HL-60 (cell line): ENCODE data around the gene NHP2.

Source experiments
- DNase-seq, 2 experiments: peaks; one replicate each; pipeline ENCODE4 v3.0.0-alpha.2; 2010 to 2020; ENCODE audit warnings: low read depth in 1 of 2, low spot score in 1 of 2
- H3K27ac ChIP-seq: fragments of 250-450 bp; sonication (Bioruptor Pico); replicated peaks from 2 replicates; pipeline ENCODE4 v1.5.1; 2020; ENCODE audit warnings: mild to moderate bottlenecking, moderate library complexity
- H3K27me3 ChIP-seq: fragments of 250-450 bp; sonication (Bioruptor Pico); 2 replicates; pipeline ENCODE4 v1.5.1; 2021; ENCODE audit warnings: mild to moderate bottlenecking, moderate library complexity; ENCODE audit not compliant: insufficient read depth, poor library complexity, severe bottlenecking
- H3K4me3 ChIP-seq: replicated peaks from 2 replicates; pipeline ENCODE4 v1.5.1; 2011; ENCODE audit warnings: mild to moderate bottlenecking, control low read depth, low read length; ENCODE audit not compliant: insufficient read depth
- CTCF ChIP-seq: IDR thresholded peaks from one replicate; pipeline ENCODE4 v1.5.1; 2011; ENCODE audit warnings: low read length, control low read depth, inconsistent platforms; ENCODE audit not compliant: insufficient read depth
- GABPA ChIP-seq: IDR thresholded peaks from 2 replicates; pipeline ENCODE4 v1.6.1; 2012; ENCODE audit warnings: low read depth
- POLR2AphosphoS5 ChIP-seq: IDR thresholded peaks from 2 replicates; pipeline ENCODE4 v1.6.1; 2012; ENCODE audit warnings: low read depth
- REST ChIP-seq: IDR thresholded peaks from 2 replicates; pipeline ENCODE4 v1.6.1; 2012; ENCODE audit warnings: low read depth; ENCODE audit not compliant: insufficient replicate concordance
- SPI1 ChIP-seq: IDR thresholded peaks from 2 replicates; pipeline ENCODE4 v1.6.1; 2012; ENCODE audit warnings: low read depth, mild to moderate bottlenecking, borderline replicate concordance

The NHP2 gene

GRCh38 chr5:178176791-178177190 lies 23.1 kb upstream of the NHP2 start:
- TF ChIP-seq REST = no peak
- TF ChIP-seq POLR2AphosphoS5 = no peak
- TF ChIP-seq CTCF = no peak
- TF ChIP-seq GABPA = no peak
- TF ChIP-seq SPI1 = no peak
- DNase-seq = no peak
- Histone ChIP-seq H3K4me3 (no peak overlapping the region), H3K27me3 (no peaks in the 10 kb centered on the region), H3K27ac (no peak overlapping the region)

- Histone ChIP-seq H3K27ac (no peak overlapping the region), H3K4me3 (no peak overlapping the region), H3K27me3 (no peaks in the 10 kb centered on the region)
- TF ChIP-seq REST = no peak
- TF ChIP-seq SPI1 = no peak
- no peak for TF ChIP-seq CTCF
- no peak for TF ChIP-seq POLR2AphosphoS5
- TF ChIP-seq GABPA = no peak
- DNase-seq = no peak
Measured at GRCh38 chr5:178174456-178174855, 20.8 kb upstream of the NHP2 start.

- TF ChIP-seq CTCF = no peak
- Histone ChIP-seq H3K27me3 (no peaks in the 10 kb centered on the region), H3K27ac (no peak overlapping the region), H3K4me3 (no peak overlapping the region)
- no peak for DNase-seq
Measured at GRCh38 chr5:178170455-178170854, 16.8 kb upstream of the NHP2 start.

- DNase-seq = no peak
- TF ChIP-seq GABPA = no peak
- no peak for TF ChIP-seq POLR2AphosphoS5
- TF ChIP-seq SPI1 = no peak
- TF ChIP-seq CTCF = no peak
- no peak for TF ChIP-seq REST
- no peak overlapping the region for H3K27ac ChIP-seq
- no peak overlapping the region for H3K4me3 ChIP-seq
- no peaks in the 10 kb centered on the region for H3K27me3 ChIP-seq
Measured at GRCh38 chr5:178165581-178165980, 11.9 kb upstream of the NHP2 start.
